OCI-M2 (cell line): ENCODE data around the gene TBC1D8.

Source experiments
- DNase-seq: peaks from one replicate; lab custom pipeline; 2025; ENCODE audit not compliant: unreplicated experiment; lab: John Stamatoyannopoulos, UW

The TBC1D8 gene

GRCh38 chr2:101001691-101002561 lies 149.3 kb downstream of the TBC1D8 start, which contains the start of gene RPL31:
Gene RPL31, plus strand, starts transcription at chr2:101002289. Its CDS starts 413 bp downstream, at chr2:101002702.
- DNase-seq: peak; percentile 42

- DNase-seq: no peak
Observed at GRCh38 chr2:100999995-101000394, 151.2 kb downstream of the TBC1D8 start.

DNA sequence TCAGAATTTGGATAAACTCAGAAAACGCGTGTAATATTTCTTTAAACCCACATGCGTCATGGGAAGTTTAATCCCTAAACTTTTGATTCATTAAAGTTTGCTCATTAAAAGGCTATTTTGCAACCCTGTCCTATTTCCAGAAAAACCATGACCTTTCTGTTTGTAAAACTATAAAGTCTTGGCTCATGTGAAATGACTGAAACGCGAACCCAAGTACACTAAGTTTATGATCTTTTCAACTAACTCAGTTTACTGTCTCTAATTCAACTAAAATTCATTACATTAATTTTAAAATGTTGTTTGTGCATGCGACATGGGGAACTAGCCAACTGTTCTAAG lies 153.0 kb downstream of the TBC1D8 start:
- no peak for DNase-seq

DNA sequence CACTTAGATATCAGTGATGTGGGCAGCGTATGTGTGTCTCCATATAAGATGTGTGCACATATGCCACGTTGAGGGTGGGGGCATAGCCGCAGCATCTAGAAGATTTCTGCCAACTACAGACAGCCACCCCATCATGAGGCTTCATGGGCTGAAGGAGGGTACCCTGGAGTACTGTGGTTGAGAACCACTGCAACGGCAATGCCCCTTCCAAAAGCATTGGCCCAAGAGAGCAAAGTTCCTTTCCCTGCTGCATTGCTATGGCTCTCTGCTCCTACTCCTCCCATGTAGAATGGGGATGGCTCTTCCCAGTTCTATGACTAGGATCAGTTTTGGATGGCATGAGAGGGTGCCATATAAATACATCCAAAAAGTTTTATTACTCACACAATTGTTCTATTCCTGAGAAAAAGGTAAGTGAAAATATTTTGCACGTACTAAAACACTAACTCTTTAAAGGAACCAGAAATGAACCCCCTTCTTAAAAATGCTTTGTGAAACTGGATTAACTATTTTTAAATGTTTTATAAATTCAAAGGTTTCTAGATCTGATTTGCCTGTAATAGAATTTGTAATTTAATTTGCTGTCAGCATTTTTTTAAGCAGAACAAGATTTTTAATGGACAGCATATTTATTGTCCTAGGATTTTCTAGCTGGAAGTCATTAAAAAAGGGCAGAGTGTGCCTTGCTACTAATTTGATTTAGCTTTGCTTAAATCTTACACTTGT lies 153.5 kb downstream of the TBC1D8 start:
- no peak for DNase-seq

GRCh38 chr2:100995309-100996075 lies 155.7 kb downstream of the TBC1D8 start:
- no peak for DNase-seq

DNA sequence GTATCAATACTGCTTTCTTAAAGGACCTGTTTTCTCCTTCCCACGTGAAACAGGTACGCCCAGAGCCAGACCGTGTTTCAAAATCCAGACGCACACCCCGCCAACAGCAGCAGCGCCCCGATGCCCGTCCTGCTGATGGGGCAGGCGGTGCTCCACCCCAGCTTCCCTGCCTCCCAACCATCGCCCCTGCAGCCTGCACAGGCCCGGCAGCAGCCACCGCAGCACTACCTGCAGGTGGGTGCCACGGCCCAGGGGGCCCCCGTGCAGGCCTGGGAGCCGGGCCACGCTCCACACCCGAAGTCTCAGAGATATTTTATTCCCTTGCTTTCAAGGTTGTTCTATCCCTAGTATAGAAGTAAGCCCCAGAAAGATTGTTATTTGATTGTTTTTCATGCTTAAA lies 157.9 kb downstream of the TBC1D8 start:
- no peak for DNase-seq

GRCh38 chr2:100992262-100992661 lies 158.9 kb downstream of the TBC1D8 start:
- no peak for DNase-seq

DNA sequence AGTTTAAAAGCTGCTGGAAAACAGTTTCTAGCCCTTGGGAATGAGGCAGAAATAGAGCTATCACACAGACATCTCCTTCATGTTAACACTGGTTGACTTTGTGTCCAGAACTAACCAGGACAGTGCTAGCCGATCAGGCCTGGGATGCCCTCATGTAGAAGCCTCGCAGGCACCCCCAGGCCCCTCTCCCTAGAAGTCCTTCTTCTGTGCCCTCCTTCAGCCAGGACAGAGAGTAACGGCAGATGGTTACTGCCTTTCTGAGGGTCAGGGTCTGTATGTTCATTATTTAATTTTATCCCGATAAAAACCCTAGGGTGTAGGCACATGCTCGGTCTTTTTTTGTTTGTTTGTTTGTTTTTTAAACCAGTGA lies 159.8 kb downstream of the TBC1D8 start:
- no peak for DNase-seq

GRCh38 chr2:100990650-100991403 lies 160.4 kb downstream of the TBC1D8 start:
- no peak for DNase-seq

GRCh38 chr2:100990166-100990565 lies 161.0 kb downstream of the TBC1D8 start:
- no peak for DNase-seq

GRCh38 chr2:100989666-100990065 lies 161.5 kb downstream of the TBC1D8 start:
- DNase-seq: no peak

- DNase-seq: no peak
Observed at GRCh38 chr2:100988630-100989417, 162.4 kb downstream of the TBC1D8 start.

DNA sequence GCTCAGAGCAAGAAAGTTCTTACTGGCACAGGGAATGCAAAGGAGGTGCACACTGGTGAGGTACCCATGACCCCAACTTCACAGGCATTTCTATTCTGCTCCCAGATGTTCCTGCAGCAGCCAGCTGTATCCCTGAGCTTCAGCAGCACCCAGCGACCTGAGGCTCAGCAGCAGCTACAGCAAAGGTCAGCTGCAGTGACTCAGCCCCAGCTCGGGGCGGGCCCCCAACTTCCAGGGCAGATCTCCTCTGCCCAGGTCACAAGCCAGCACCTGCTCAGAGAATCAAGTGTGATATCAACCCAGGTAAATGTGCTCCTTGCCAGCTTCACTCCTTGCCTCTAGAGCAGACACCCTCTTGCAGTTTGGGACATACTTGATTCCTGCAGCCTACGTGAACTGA lies 163.2 kb downstream of the TBC1D8 start:
- no peak for DNase-seq

GRCh38 chr2:100987536-100987935 lies 163.6 kb downstream of the TBC1D8 start:
- no peak for DNase-seq

DNA sequence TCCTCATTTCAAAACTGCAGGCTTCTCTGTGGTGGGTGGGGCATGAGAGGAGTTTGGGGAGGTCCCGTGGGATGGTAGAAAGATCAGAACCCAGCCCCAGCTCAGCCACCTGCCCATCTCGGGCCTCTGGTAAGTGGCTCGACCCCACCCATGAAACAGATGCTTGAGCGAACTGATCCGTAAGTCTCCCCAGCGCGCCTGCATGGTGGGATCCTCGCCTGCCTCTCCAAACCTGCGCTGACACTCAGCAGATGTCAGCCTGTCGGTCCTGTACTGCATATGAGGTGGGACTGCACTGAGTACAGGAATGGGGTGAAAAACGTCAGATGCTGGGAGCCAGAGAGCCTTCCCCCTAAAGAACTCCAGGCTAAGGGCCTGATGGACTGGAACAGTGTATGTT lies 165.0 kb downstream of the TBC1D8 start:
- DNase-seq: no peak

GRCh38 chr2:100984892-100985307 lies 166.3 kb downstream of the TBC1D8 start:
- no peak for DNase-seq

DNA sequence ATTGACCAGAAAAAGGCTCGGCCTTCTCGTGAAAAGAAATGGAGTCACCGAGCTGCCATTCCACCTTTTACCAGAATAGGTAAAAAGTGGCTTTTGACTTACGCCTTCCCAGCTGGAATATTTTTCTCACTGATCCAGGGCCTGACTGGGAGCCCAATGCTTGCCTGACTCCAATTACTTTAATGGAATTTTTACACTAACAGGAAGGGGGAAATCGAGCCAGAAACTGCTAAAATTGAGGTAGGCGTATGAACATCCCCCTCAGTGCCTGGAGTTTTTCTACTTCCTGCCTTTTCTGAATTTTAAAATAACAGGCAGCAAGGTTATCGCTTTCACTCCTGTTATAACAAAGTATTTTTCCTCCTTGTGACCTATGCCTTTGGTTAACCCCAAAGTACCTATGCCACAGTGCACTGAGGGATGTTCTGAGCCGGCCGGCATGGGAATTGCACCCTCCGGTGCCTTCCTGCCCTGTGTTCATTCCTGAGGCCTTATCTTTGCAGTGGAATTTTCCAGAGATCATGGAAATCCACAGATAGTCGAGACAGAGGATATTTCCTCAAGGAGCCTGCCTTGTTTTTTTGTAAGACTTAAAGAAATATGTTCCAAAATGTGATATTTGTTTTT lies 167.4 kb downstream of the TBC1D8 start:
- DNase-seq: no peak

GRCh38 chr2:100983201-100983600 lies 168.0 kb downstream of the TBC1D8 start:
- no peak for DNase-seq

DNA sequence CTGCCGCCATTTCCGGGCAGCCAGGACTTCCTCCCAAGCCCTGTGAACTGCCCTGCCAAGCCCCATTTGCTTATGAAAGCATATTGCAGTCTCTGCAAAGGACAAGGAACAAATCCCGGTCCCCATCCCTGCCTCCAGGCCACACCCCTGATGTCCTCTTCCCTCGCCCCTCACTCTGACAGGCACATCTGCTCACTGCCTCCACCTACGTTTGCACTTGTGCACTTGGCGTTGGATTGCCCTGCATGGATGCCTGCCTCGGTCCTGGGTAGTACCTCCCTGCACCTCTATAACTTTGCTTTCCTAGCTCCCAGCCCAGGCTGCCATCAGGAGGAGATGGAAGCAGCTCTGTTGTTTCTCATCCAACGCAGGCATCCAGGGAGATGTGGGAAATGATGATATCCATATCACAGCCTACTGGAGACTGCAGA lies 168.7 kb downstream of the TBC1D8 start:
- no peak for DNase-seq

GRCh38 chr2:100981011-100981410 lies 170.2 kb downstream of the TBC1D8 start:
- no peak for DNase-seq
